GM06990 (cell line): ENCODE data around the gene IQSEC1.
"Not testable (repeated sequence)": the region's sequence is repeated elsewhere in the genome, so short reads cannot be mapped to it uniquely, and the experiment has no call there.

Source experiments
- DNase-seq: peaks from one replicate; pipeline ENCODE4 v3.0.0-alpha.2; 2011; ENCODE audit not compliant: insufficient read length; ENCODE audit errors: extremely low read depth
- H3K27me3 ChIP-seq: replicated peaks from 2 replicates; pipeline ENCODE4 v1.6.0; 2011; ENCODE audit warnings: low read length; ENCODE audit not compliant: control insufficient read depth, insufficient read depth
- H3K36me3 ChIP-seq: 2 replicates; pipeline ENCODE4 v1.5.1; 2011; ENCODE audit warnings: low read length; ENCODE audit not compliant: control insufficient read depth, insufficient read depth
- H3K4me3 ChIP-seq: replicated peaks from 2 replicates; pipeline ENCODE4 v1.5.1; 2011; ENCODE audit warnings: low read depth, mild to moderate bottlenecking, control low read depth, low read length
- CTCF ChIP-seq: IDR thresholded peaks from 2 replicates; pipeline ENCODE4 v1.5.1; 2011; ENCODE audit warnings: low read length, control low read depth, mild to moderate bottlenecking, inconsistent platforms; ENCODE audit not compliant: insufficient read depth, poor library complexity, severe bottlenecking

Gene IQSEC1

GRCh38 chr3:12882336-12883310 lies 190.6 kb downstream of the IQSEC1 start:
- Histone ChIP-seq H3K27me3 (no peaks in the 10 kb centered on the region), H3K4me3 (no peak overlapping the region), H3K36me3 (no peaks in the 10 kb centered on the region)
- no peak for TF ChIP-seq CTCF
- no peak for DNase-seq

- peak; percentile 46 for TF ChIP-seq CTCF
- not testable (repeated sequence) for H3K27me3 ChIP-seq
- peak; percentile 63 for DNase-seq
Observed at GRCh38 chr3:12881858-12882257, 191.4 kb downstream of the IQSEC1 start.

GRCh38 chr3:12879191-12879815 lies 193.9 kb downstream of the IQSEC1 start:
- Histone ChIP-seq H3K27me3 (no peaks in the 10 kb centered on the region), H3K36me3 (no peaks in the 10 kb centered on the region), H3K4me3 (no peak overlapping the region)
- TF ChIP-seq CTCF: no peak
- DNase-seq: no peak

More at GRCh38 chr3:12881858-12882257, 191.4 kb downstream of the IQSEC1 start:
- not testable (repeated sequence) for H3K36me3 ChIP-seq, H3K4me3 ChIP-seq

- H3K27me3 ChIP-seq, H3K36me3 ChIP-seq, H3K4me3 ChIP-seq, DNase-seq: not testable (repeated sequence)
Observed at GRCh38 chr3:12878758-12879157, 194.5 kb downstream of the IQSEC1 start.

- no peaks in the 10 kb centered on the region for H3K36me3 ChIP-seq
- TF ChIP-seq CTCF: no peak
- no peak for DNase-seq
- no peaks in the 10 kb centered on the region for H3K27me3 ChIP-seq
- H3K4me3 ChIP-seq: no peak overlapping the region
Observed at GRCh38 chr3:12878141-12878574, 195.1 kb downstream of the IQSEC1 start.

GRCh38 chr3:12877040-12877439 lies 196.2 kb downstream of the IQSEC1 start:
- no peak for TF ChIP-seq CTCF
- no peak for DNase-seq
- no peaks in the 10 kb centered on the region for H3K36me3 ChIP-seq
- no peak overlapping the region for H3K4me3 ChIP-seq
- no peaks in the 10 kb centered on the region for H3K27me3 ChIP-seq
